B cell (primary cell): ENCODE measurements around the gene AGAP1. TPM values are rescaled to one million over a fixed set of nuclear protein-coding genes. Genes with fewer than 3 reads are reported as not detected.

Experiments used
- ATAC-seq: fragments of 200-7000 bp; cut with Tn5 transposase; one replicate; pipeline ENCODE4 v1.10.0; 2021; ENCODE audit warnings: low read depth, mild to moderate bottlenecking, moderate number of reproducible peaks, moderate library complexity
- CTCF ChIA-PET: fragments of 350-600 bp; sonication (Branson Sonifier 250); formaldehyde crosslinking; loops from one replicate; lab custom pipeline; 2021; ENCODE audit warnings: antibody characterized with exemption, inconsistent platforms; lab: Charles Lee
- POLR2A ChIA-PET: fragments of 350-600 bp; sonication (Branson Sonifier 250); formaldehyde crosslinking; loops from one replicate; lab custom pipeline; 2021; ENCODE audit warnings: antibody characterized with exemption; lab: Charles Lee
- DNase-seq: peaks from one replicate; pipeline ENCODE4 v3.0.0; 2013
- H2AFZ ChIP-seq: 2 replicates; pipeline ENCODE4 v1.6.1; 2012; ENCODE audit warnings: mild to moderate bottlenecking, low read depth, low read length; ENCODE audit not compliant: insufficient read depth, poor library complexity, severe bottlenecking
- H3K27ac ChIP-seq, 2 donors: 1 replicate in 1 of 2; 2 replicates in 1 of 2; pipeline ENCODE4 v1.5.1; 2012 to 2013; ENCODE audit warnings: low read length in 2 of 2, mild to moderate bottlenecking in 2 of 2, moderate library complexity in 1 of 2
- H3K27me3 ChIP-seq, 4 experiments: fragments of 200-600 bp in 1 of 4; sonication (generic) in 1 of 4; replicated peaks in 1 of 4; 1 replicate in 2 of 4; 2 replicates in 2 of 4; pipeline versions ENCODE4 v1.6.1 to v1.7.0; 2013 to 2016; ENCODE audit warnings: low read length in 3 of 4, mild to moderate bottlenecking in 2 of 4, mixed read lengths in 1 of 4, moderate library complexity in 1 of 4; ENCODE audit not compliant: insufficient read depth in 4 of 4, control insufficient read depth in 3 of 4; ENCODE audit errors: control extremely low read depth in 1 of 4
- H3K36me3 ChIP-seq, 2 experiments: replicated peaks in 1 of 2; 1 replicate in 1 of 2; 2 replicates in 1 of 2; pipeline versions ENCODE4 v1.6.1 to v1.7.1; 2013; ENCODE audit warnings: low read length in 1 of 2; ENCODE audit not compliant: insufficient read depth in 2 of 2, control insufficient read depth in 1 of 2; ENCODE audit errors: control extremely low read depth in 1 of 2, extremely low read depth in 1 of 2
- H3K4me1 ChIP-seq, 2 donors: fragments of 200-600 bp in 1 of 2; sonication (generic) in 1 of 2; 1 replicate in 1 of 2; 2 replicates in 1 of 2; pipeline versions ENCODE4 v1.5.1 to v1.6.1; 2013 to 2017; ENCODE audit warnings: low read length in 2 of 2; ENCODE audit not compliant: control insufficient read depth in 2 of 2, insufficient read depth in 2 of 2
- H3K4me2 ChIP-seq: replicated peaks from 2 replicates; pipeline ENCODE3; 2012; ENCODE audit warnings: mild to moderate bottlenecking, low read depth, low read length; ENCODE audit not compliant: poor library complexity, severe bottlenecking
- H3K4me3 ChIP-seq, 5 experiments: fragments of 200-600 bp in 1 of 5; sonication (generic) in 1 of 5; 1 replicate in 3 of 5; 2 replicates in 2 of 5; pipeline versions ENCODE4 v1.5.1 to v1.7.0; 2011 to 2016; ENCODE audit warnings: low read length in 4 of 5, mild to moderate bottlenecking in 4 of 5, low read depth in 2 of 5, control low read depth in 1 of 5, moderate library complexity in 1 of 5; ENCODE audit not compliant: insufficient read depth in 1 of 5; ENCODE audit errors: control extremely low read depth in 1 of 5, extremely low read depth in 1 of 5
- H3K79me2 ChIP-seq: fragments of 200-600 bp; sonication (generic); one replicate; pipeline ENCODE4 v1.6.0; 2016; ENCODE audit warnings: low read length; ENCODE audit not compliant: control insufficient read depth, insufficient read depth
- H3K9ac ChIP-seq: fragments of 200-600 bp; sonication (generic); 2 replicates; pipeline ENCODE4 v1.6.1; 2017; ENCODE audit warnings: mild to moderate bottlenecking, low read length, moderate library complexity
- H3K9me3 ChIP-seq, 3 donors: one replicate each; pipeline versions ENCODE4 v1.6.1 to v1.7.1; 2013; ENCODE audit warnings: low read length in 2 of 3; ENCODE audit not compliant: control insufficient read depth in 2 of 3, insufficient read depth in 1 of 3; ENCODE audit errors: control extremely low read depth in 1 of 3
- H4K20me1 ChIP-seq: 2 replicates; pipeline ENCODE4 v1.6.0; 2012; ENCODE audit warnings: mild to moderate bottlenecking, low read length; ENCODE audit not compliant: insufficient read depth, control insufficient read depth, poor library complexity, severe bottlenecking
- H3K27ac Mint-ChIP-seq: one replicate; pipeline ENCODE4 v1.8.0; 2021; ENCODE audit warnings: mixed read lengths
- H3K27me3 Mint-ChIP-seq: one replicate; pipeline ENCODE4 v1.8.0; 2021; ENCODE audit warnings: mixed read lengths
- H3K4me1 Mint-ChIP-seq: one replicate; pipeline ENCODE4 v1.8.0; 2021; ENCODE audit warnings: mixed read lengths
- H3K4me3 Mint-ChIP-seq: one replicate; pipeline ENCODE4 v1.8.0; 2021; ENCODE audit warnings: mixed read lengths
- H3K9me3 Mint-ChIP-seq: one replicate; pipeline ENCODE4 v1.8.0; 2022; ENCODE audit warnings: mixed read lengths; ENCODE audit not compliant: insufficient read depth
- CTCF ChIP-seq: fragments of 200-600 bp; IDR thresholded peaks from one replicate; pipeline ENCODE4 v1.8.0; 2022; ENCODE audit warnings: antibody characterized with exemption, mild to moderate bottlenecking
- EZH2 ChIP-seq: IDR thresholded peaks from 2 replicates; pipeline ENCODE4 v1.6.1; 2012; ENCODE audit warnings: borderline replicate concordance, low read depth, mild to moderate bottlenecking, moderate library complexity, low read length; ENCODE audit not compliant: insufficient read depth, poor library complexity, severe bottlenecking
- WGBS: methylation state at CpG from one replicate; pipeline ENCODE4 v1.1.5; 2013; ENCODE audit warnings: missing lambda C conversion rate; ENCODE audit not compliant: insufficient coverage; 5-methylcytosine and 5-hydroxymethylcytosine counted together
- intact Hi-C: fragments of 100-400 bp; cut with micrococcal nuclease; formaldehyde crosslinking; loops from one replicate; pipeline ENCODE4 v1.10.0; 2022
- polyA plus RNA-seq: library from polyadenylated mRNA; depleted of rRNA; stranded (reverse); fragments of >200 nt; gene quantifications from 2 replicates; pipeline ENCODE4 v1.2.3, GENCODE V29; 2012
- total RNA-seq, 2 donors: library from RNA; stranded (reverse); fragments of 120-200 nt in 1 of 2; gene quantifications; 1 replicate in 1 of 2; 2 replicates in 1 of 2; pipeline versions ENCODE4 v1.2.3 to v1.2.4, GENCODE V29; 2013 to 2022

Gene AGAP1
- total and polyA plus RNA-seq, 2 donors (not counting 1 experiment from before 2014, with no cell fraction given) = 0.01 TPM; not detected in 1

GRCh38 chr2:235674146-235674545, 180.3 kb downstream of the AGAP1 start:
- H3K27me3 ChIP-seq = peaks cover 0 to under 1% (median 0%) of the 10 kb centered on the region in 4 experiments
- no peaks in the 10 kb centered on the region for H4K20me1 ChIP-seq
- ChIA-PET POLR2A (no interaction called here), CTCF (no interaction called here)
- peaks cover 6% of the 10 kb centered on the region for H3K4me1 Mint-ChIP-seq
- H3K9ac ChIP-seq = no peak overlapping the region
- H3K9me3 ChIP-seq = no peaks in the 10 kb centered on the region
- H2AFZ ChIP-seq = no peak overlapping the region
- no peak overlapping the region for H3K4me3 ChIP-seq
- intact Hi-C loops = no loop called here
- TF ChIP-seq CTCF = no peak
- no peak for TF ChIP-seq EZH2
- H3K27me3 Mint-ChIP-seq = peaks cover 37% of the 10 kb centered on the region
- ATAC-seq (no peak), DNase-seq (no peak)
- H3K9me3 Mint-ChIP-seq = no peaks in the 10 kb centered on the region
- H3K79me2 ChIP-seq = no peaks in the 10 kb centered on the region
- H3K27ac Mint-ChIP-seq = no peak overlapping the region
- H3K4me1 ChIP-seq = no peaks in the 10 kb centered on the region
- H3K4me3 Mint-ChIP-seq = no peak overlapping the region
- WGBS = no CpG with 5 or more reads among the region's 7 CpGs
- H3K36me3 ChIP-seq = no peaks in the 10 kb centered on the region
- H3K27ac ChIP-seq = no peak overlapping the region
- no peak overlapping the region for H3K4me2 ChIP-seq

- DNase-seq (no peak), ATAC-seq (no peak)
- no peaks in the 10 kb centered on the region for H3K9me3 ChIP-seq
- CTCF ChIA-PET = no interaction called here
- H3K4me3 ChIP-seq = no peak overlapping the region
- no peaks in the 10 kb centered on the region for H3K36me3 ChIP-seq
- POLR2A ChIA-PET = no interaction called here
- H3K9ac ChIP-seq = no peak overlapping the region
- Mint-ChIP-seq H3K27me3 (peaks cover 38% of the 10 kb centered on the region), H3K4me1 (peaks cover 6% of the 10 kb centered on the region), H3K4me3 (no peak overlapping the region), H3K9me3 (no peaks in the 10 kb centered on the region), H3K27ac (no peak overlapping the region)
- no CpG with 5 or more reads among the region's 4 CpGs for WGBS
- H3K27me3 ChIP-seq = no peaks in the 10 kb centered on the region
- intact Hi-C loops = no loop called here
- H3K27ac ChIP-seq = no peak overlapping the region
- H4K20me1 ChIP-seq = no peaks in the 10 kb centered on the region
- TF ChIP-seq EZH2 (no peak), CTCF (no peak)
- H3K4me1 ChIP-seq = no peaks in the 10 kb centered on the region
- no peak overlapping the region for H2AFZ ChIP-seq
- no peak overlapping the region for H3K4me2 ChIP-seq
- no peaks in the 10 kb centered on the region for H3K79me2 ChIP-seq
These were observed 181.0 kb downstream of the AGAP1 start for GRCh38 chr2:235674812-235675211.
